SK-N-SH (cell line): ENCODE results near the gene CSNK1A1L. TPM values are rescaled to one million over a fixed set of nuclear protein-coding genes. Genes with fewer than 3 reads are reported as not detected.

Experiments
- CTCF ChIA-PET: fragments of 300-600, 350-600 bp; formaldehyde crosslinking; extraction: SDS; loops from one replicate; lab custom pipeline; 2021; lab: Yijun Ruan, JAX
- POLR2A ChIA-PET: fragments of 350-600 bp; sonication (Branson Sonifier 250); formaldehyde crosslinking; extraction: SDS; loops from one replicate; lab custom pipeline; 2020; ENCODE audit warnings: antibody characterized with exemption, inconsistent platforms; lab: Yijun Ruan, JAX
- DNase-seq: peaks from one replicate; pipeline ENCODE4 v3.0.0; 2012
- H2AFZ ChIP-seq: fragments of 200-600 bp; sonication (generic); 2 replicates; pipeline ENCODE4 v1.8.1; 2016; ENCODE audit warnings: antibody characterized with exemption, mild to moderate bottlenecking, low read depth
- H3F3A ChIP-seq: fragments of 200-600 bp; sonication (generic); replicated peaks from 2 replicates; pipeline ENCODE3; 2016; ENCODE audit warnings: antibody characterized with exemption, mild to moderate bottlenecking; ENCODE audit not compliant: insufficient read depth
- H3K27ac ChIP-seq, 2 experiments: fragments of 200-500 bp in 1 of 2; fragments of 200-600 bp in 1 of 2; sonication (Bioruptor generic) in 1 of 2; sonication (generic), shearing (Covaris generic) in 1 of 2; 2 replicates each; pipeline versions ENCODE4 v1.5.1 to v1.6.1; 2014 to 2016; ENCODE audit warnings: low read depth in 2 of 2, inconsistent platforms in 1 of 2, low read length in 1 of 2, mild to moderate bottlenecking in 1 of 2, mixed read lengths in 1 of 2
- H3K27me3 ChIP-seq: fragments of 200-600 bp; sonication (generic), shearing (Covaris generic); 2 replicates; pipeline ENCODE4 v1.6.1; 2016; ENCODE audit warnings: mixed run types; ENCODE audit not compliant: insufficient read depth
- H3K36me3 ChIP-seq, 2 experiments: fragments of 200-500 bp in 1 of 2; fragments of 200-600 bp in 1 of 2; sonication (Bioruptor generic) in 1 of 2; sonication (generic) in 1 of 2; replicated peaks in 1 of 2; 2 replicates each; pipeline versions ENCODE3 to v1.5.1; 2014 to 2016; ENCODE audit warnings: low read length in 1 of 2, mild to moderate bottlenecking in 1 of 2; ENCODE audit not compliant: insufficient read depth in 2 of 2, control insufficient read depth in 1 of 2
- H3K4me1 ChIP-seq, 2 experiments: fragments of 200-500 bp in 1 of 2; fragments of 200-600 bp in 1 of 2; sonication (Bioruptor generic) in 1 of 2; sonication (generic), shearing (Covaris generic) in 1 of 2; 2 replicates each; pipeline versions ENCODE4 v1.5.1 to v1.6.1; 2014 to 2016; ENCODE audit warnings: low read depth in 1 of 2, low read length in 1 of 2, mixed run types in 1 of 2; ENCODE audit not compliant: insufficient read depth in 2 of 2, control insufficient read depth in 1 of 2
- H3K4me2 ChIP-seq: fragments of 200-600 bp; sonication (generic), shearing (Covaris generic); 2 replicates; pipeline ENCODE4 v1.6.1; 2017; ENCODE audit warnings: mixed run types
- H3K4me3 ChIP-seq, 2 experiments: fragments of 200-500 bp in 1 of 2; fragments of 200-600 bp in 1 of 2; sonication (Bioruptor generic) in 1 of 2; sonication (generic), shearing (Covaris generic) in 1 of 2; 2 replicates each; pipeline versions ENCODE4 v1.5.1 to v1.8.1; 2014 to 2016; ENCODE audit warnings: low read depth in 2 of 2, inconsistent platforms in 1 of 2, low read length in 1 of 2, mild to moderate bottlenecking in 1 of 2, mixed read lengths in 1 of 2, moderate library complexity in 1 of 2
- H3K79me2 ChIP-seq: fragments of 200-600 bp; sonication (generic); 2 replicates; pipeline ENCODE4 v1.8.1; 2017; ENCODE audit warnings: mild to moderate bottlenecking; ENCODE audit not compliant: insufficient read depth
- H3K9ac ChIP-seq: fragments of 200-600 bp; sonication (generic); 2 replicates; pipeline ENCODE4 v1.6.1; 2017; ENCODE audit warnings: mixed run types
- H3K9me2 ChIP-seq: fragments of 200-600 bp; sonication (generic); 2 replicates; pipeline ENCODE4 v1.6.1; 2017; ENCODE audit warnings: mixed run types
- H3K9me3 ChIP-seq: fragments of 200-600 bp; sonication (generic); 2 replicates; pipeline ENCODE4 v1.6.1; 2017; ENCODE audit warnings: mixed run types, mild to moderate bottlenecking, moderate library complexity
- H4K20me1 ChIP-seq: fragments of 200-600 bp; sonication (generic); 2 replicates; pipeline ENCODE4 v1.6.1; 2017; ENCODE audit warnings: mild to moderate bottlenecking, mixed run types; ENCODE audit not compliant: insufficient read depth
- CTCF ChIP-seq: fragments of 200-600 bp; sonication (generic); IDR thresholded peaks from 2 replicates; pipeline ENCODE4 v1.6.1; 2017; ENCODE audit warnings: antibody characterized with exemption, mild to moderate bottlenecking, moderate library complexity
- ELF1 ChIP-seq: IDR thresholded peaks from 2 replicates; pipeline ENCODE4 v1.4.0; 2012
- FOXM1 ChIP-seq: IDR thresholded peaks from 2 replicates; pipeline ENCODE4 v1.4.0; 2012; ENCODE audit warnings: low read depth, mild to moderate bottlenecking
- GABPA ChIP-seq: IDR thresholded peaks from 2 replicates; pipeline ENCODE4 v1.4.0; 2012; ENCODE audit warnings: low read depth, mild to moderate bottlenecking
- MAX ChIP-seq: IDR thresholded peaks from 2 replicates; pipeline ENCODE4 v1.4.0; 2012; ENCODE audit warnings: low read depth
- MEF2A ChIP-seq: IDR thresholded peaks from 2 replicates; pipeline ENCODE4 v1.4.0; 2012; ENCODE audit warnings: low read depth, borderline replicate concordance
- MXI1 ChIP-seq: IDR thresholded peaks from 2 replicates; pipeline ENCODE4 v1.6.1; 2012; ENCODE audit warnings: mild to moderate bottlenecking, low read depth, low read length, improper control_type of control experiment
- NRF1 ChIP-seq: IDR thresholded peaks from 2 replicates; pipeline ENCODE4 v1.6.1; 2012; ENCODE audit warnings: low read depth, mild to moderate bottlenecking, low read length
- POLR2AphosphoS5 ChIP-seq: IDR thresholded peaks from 2 replicates; pipeline ENCODE4 v1.6.1; 2012; ENCODE audit warnings: low read depth, low read length
- RAD21 ChIP-seq: IDR thresholded peaks from 2 replicates; pipeline ENCODE4 v1.6.1; 2012; ENCODE audit warnings: mild to moderate bottlenecking, low read length
- RCOR1 ChIP-seq: fragments of 150-350 bp; IDR thresholded peaks from 2 replicates; pipeline ENCODE4 v1.6.1; 2017; ENCODE audit warnings: antibody characterized with exemption, low read length
- RFX5 ChIP-seq: IDR thresholded peaks from 2 replicates; pipeline ENCODE4 v1.6.1; 2012; ENCODE audit warnings: mild to moderate bottlenecking, improper control_type of control experiment, low read length
- RXRA ChIP-seq: IDR thresholded peaks from 2 replicates; pipeline ENCODE4 v1.4.0; 2012; ENCODE audit warnings: low read depth, mild to moderate bottlenecking, borderline replicate concordance
- SMC3 ChIP-seq: IDR thresholded peaks from 2 replicates; pipeline ENCODE4 v1.6.1; 2012; ENCODE audit warnings: low read depth, low read length, improper control_type of control experiment
- TAF1 ChIP-seq: IDR thresholded peaks from 2 replicates; pipeline ENCODE4 v1.6.1; 2012; ENCODE audit warnings: low read depth, mild to moderate bottlenecking, low read length, moderate library complexity, borderline replicate concordance
- TCF12 ChIP-seq: IDR thresholded peaks from 2 replicates; pipeline ENCODE4 v1.4.0; 2012
- TEAD4 ChIP-seq: IDR thresholded peaks from 2 replicates; pipeline ENCODE4 v1.4.0; 2012; ENCODE audit warnings: mild to moderate bottlenecking, borderline replicate concordance; ENCODE audit not compliant: insufficient read depth
- USF2 ChIP-seq: fragments of 150-350 bp; IDR thresholded peaks from 2 replicates; pipeline ENCODE4 v1.6.1; 2017; ENCODE audit warnings: antibody characterized with exemption, low read length, low read depth, borderline replicate concordance
- ZBTB33 ChIP-seq: IDR thresholded peaks from 2 replicates; pipeline ENCODE4 v1.4.0; 2012; ENCODE audit warnings: low read depth, borderline replicate concordance
- WGBS: methylation state at CpG from one replicate; pipeline ENCODE4 v1.1.6; 2017; ENCODE audit warnings: low lambda C conversion rate; 5-methylcytosine and 5-hydroxymethylcytosine counted together
- polyA plus RNA-seq, 3 experiments: library from polyadenylated mRNA; depleted of rRNA; stranded (reverse); fragments of >200 nt; gene quantifications; 2 replicates each; pipeline ENCODE4 v1.2.3, GENCODE V29; 2012

The CSNK1A1L gene
- polyA plus RNA-seq, 1 of the 3 experiments (the other 2 are of a cell fraction) = not detected

- H2AFZ ChIP-seq = no peak overlapping the region; the same call in 1 of the 2 replicates
- H3K9me3 ChIP-seq = no peaks in the 10 kb centered on the region
- H3K27ac ChIP-seq = no peak overlapping the region
- no peak for TF ChIP-seq USF2
- no peak for DNase-seq
- no peaks in the 10 kb centered on the region for H3K79me2 ChIP-seq
- H4K20me1 ChIP-seq = no peaks in the 10 kb centered on the region
- no peaks in the 10 kb centered on the region for H3K9me2 ChIP-seq
- no peaks in the 10 kb centered on the region for H3F3A ChIP-seq
- no peak overlapping the region for H3K4me3 ChIP-seq
- H3K36me3 ChIP-seq = no peaks in the 10 kb centered on the region
- H3K27me3 ChIP-seq = no peaks in the 10 kb centered on the region
- 31% methylated on average over 3 of the region's 3 CpGs for WGBS
- no peak overlapping the region for H3K4me2 ChIP-seq
- no peaks in the 10 kb centered on the region for H3K4me1 ChIP-seq
- ChIA-PET POLR2A (no interaction called here), CTCF (no interaction called here)
- H3K9ac ChIP-seq = no peak overlapping the region
These were observed 11.4 kb downstream of the CSNK1A1L start for GRCh38 chr13:37094099-37094498.

DNA sequence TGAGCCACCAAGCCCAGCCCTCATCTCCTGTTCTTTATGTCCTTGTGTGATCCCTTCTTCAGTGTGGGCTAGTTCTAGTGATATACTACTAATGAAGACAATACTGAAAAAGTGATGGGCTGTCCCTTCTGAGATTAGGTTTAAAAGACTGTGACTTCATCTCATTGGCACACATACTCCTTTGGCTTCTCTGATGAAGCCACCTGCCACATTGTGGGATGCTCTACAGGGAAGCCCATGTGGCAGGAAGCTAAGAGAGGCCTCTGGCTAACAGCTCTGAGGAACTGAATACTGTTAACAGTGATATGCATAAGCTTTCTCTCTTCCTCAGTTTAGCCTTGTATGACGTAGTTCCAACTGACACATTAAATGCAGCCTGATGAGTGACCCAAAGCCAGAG lies 13.6 kb downstream of the CSNK1A1L start:
- Histone ChIP-seq H3K36me3 (no peaks in the 10 kb centered on the region), H3K4me1 (no peaks in the 10 kb centered on the region)
- CTCF ChIA-PET = no interaction called here
- TF ChIP-seq GABPA (no peak), MXI1 (no peak), CTCF (no peak), RAD21 (no peak), RCOR1 (no peak)
- TF ChIP-seq, all 33 proteins: peak for 0
- Histone ChIP-seq H3K79me2 (no peaks in the 10 kb centered on the region), H3K27ac (no peak overlapping the region), H3K4me2 (no peak overlapping the region), H3K4me3 (no peak overlapping the region), H3K9me2 (no peaks in the 10 kb centered on the region), H4K20me1 (no peaks in the 10 kb centered on the region), H3K27me3 (no peaks in the 10 kb centered on the region), H2AFZ (no peak overlapping the region), H3F3A (no peaks in the 10 kb centered on the region), H3K9me3 (no peaks in the 10 kb centered on the region), H3K9ac (no peak overlapping the region)
- WGBS = 73% methylated on average over 1 of the region's 1 CpG
- POLR2A ChIA-PET = no interaction called here
- DNase-seq = no peak

GRCh38 chr13:37090912-37091311 lies 14.6 kb downstream of the CSNK1A1L start:
- Histone ChIP-seq H3K4me3 (no peak overlapping the region), H3K36me3 (no peaks in the 10 kb centered on the region), H3K9me2 (no peaks in the 10 kb centered on the region), H3K9ac (no peak overlapping the region), H3K79me2 (no peaks in the 10 kb centered on the region), H3K9me3 (no peaks in the 10 kb centered on the region), H3K4me1 (no peaks in the 10 kb centered on the region; a peak in 1 of 4 replicates), H4K20me1 (no peaks in the 10 kb centered on the region), H3K4me2 (no peak overlapping the region), H3K27me3 (no peaks in the 10 kb centered on the region), H3F3A (no peaks in the 10 kb centered on the region), H3K27ac (no peak overlapping the region), H2AFZ (no peak overlapping the region)
- ChIA-PET POLR2A (no interaction called here), CTCF (no interaction called here)
- no peak for DNase-seq
- WGBS = 28% methylated on average over 2 of the region's 2 CpGs
- no peak for TF ChIP-seq ELF1
- no peak for TF ChIP-seq TCF12
- no peak for TF ChIP-seq FOXM1
- TF ChIP-seq GABPA = no peak
- no peak for TF ChIP-seq SMC3
- no peak for TF ChIP-seq NRF1
- no peak for TF ChIP-seq MEF2A
- TF ChIP-seq RAD21 = no peak
- TF ChIP-seq RXRA = no peak
- no peak for TF ChIP-seq MAX
- no peak for TF ChIP-seq RFX5
- no peak for TF ChIP-seq TEAD4
- no peak for TF ChIP-seq TAF1
- TF ChIP-seq ZBTB33 = no peak
- TF ChIP-seq POLR2AphosphoS5 = no peak
